H1 (cell line): ENCODE measurements around the gene FAM83B. TPM values are rescaled to one million over a fixed set of nuclear protein-coding genes. Genes with fewer than 3 reads are reported as not detected.

Experiments used
- CTCF ChIA-PET: fragments of 300-600 bp; sonication (Branson Sonifier 250); formaldehyde crosslinking; loops from one replicate; lab custom pipeline; 2021; ENCODE audit not compliant: partially characterized antibody; lab: Charles Lee
- POLR2A ChIA-PET: fragments of 300-600 bp; sonication (Branson Sonifier 250); formaldehyde crosslinking; loops from one replicate; lab custom pipeline; 2021; ENCODE audit warnings: inconsistent platforms; ENCODE audit not compliant: partially characterized antibody; lab: Charles Lee
- DNase-seq, 2 experiments: peaks; one replicate each; pipeline versions ENCODE4 v3.0.0 to v3.0.0-alpha.2; 2010 to 2022; ENCODE audit warnings: low spot score in 2 of 2, low read depth in 1 of 2, mixed read lengths in 1 of 2
- FAIRE-seq: peaks from 2 replicates; lab custom pipeline; 2011; peaks lifted over from hg19 to GRCh38; lab: Jason Lieb, UNC
- H2AFZ ChIP-seq: 2 replicates; pipeline ENCODE4 v1.8.1; 2012; ENCODE audit warnings: low read length, inconsistent platforms
- H2AK5ac ChIP-seq: 2 replicates; pipeline ENCODE4 v1.6.1; 2013; ENCODE audit warnings: low read depth, low read length
- H2BK120ac ChIP-seq: replicated peaks from 2 replicates; pipeline ENCODE3; 2013; ENCODE audit warnings: low read depth, low read length, inconsistent platforms
- H2BK12ac ChIP-seq: 2 replicates; pipeline ENCODE4 v1.6.1; 2013; ENCODE audit warnings: low read depth, low read length
- H2BK15ac ChIP-seq: 2 replicates; pipeline ENCODE4 v1.6.1; 2013; ENCODE audit warnings: low read length
- H2BK20ac ChIP-seq: 2 replicates; pipeline ENCODE4 v1.6.1; 2013; ENCODE audit warnings: low read length
- H2BK5ac ChIP-seq: 2 replicates; pipeline ENCODE4 v1.6.1; 2013; ENCODE audit warnings: low read depth, low read length
- H3K14ac ChIP-seq: 2 replicates; pipeline ENCODE4 v1.6.1; 2013; ENCODE audit warnings: inconsistent platforms; ENCODE audit not compliant: insufficient read length
- H3K18ac ChIP-seq: 2 replicates; pipeline ENCODE4 v1.6.1; 2013; ENCODE audit warnings: low read length; ENCODE audit errors: extremely low read depth
- H3K23ac ChIP-seq: 2 replicates; pipeline ENCODE4 v1.6.1; 2013; ENCODE audit warnings: inconsistent platforms; ENCODE audit not compliant: insufficient read length
- H3K23me2 ChIP-seq: 2 replicates; pipeline ENCODE4 v1.6.1; 2013; ENCODE audit warnings: low read depth, low read length
- H3K27ac ChIP-seq: 2 replicates; pipeline ENCODE4 v1.6.1; 2011; ENCODE audit warnings: low read depth, low read length, inconsistent platforms
- H3K27me3 ChIP-seq, 4 experiments: replicated peaks in 1 of 4; 1 replicate in 1 of 4; 2 replicates in 3 of 4; pipeline versions ENCODE4 v1.6.1 to v1.8.1; 2011 to 2013; ENCODE audit warnings: low read length in 3 of 4, mild to moderate bottlenecking in 3 of 4, inconsistent platforms in 2 of 4, mixed read lengths in 2 of 4, moderate library complexity in 1 of 4; ENCODE audit not compliant: control insufficient read depth in 3 of 4, insufficient read depth in 3 of 4; ENCODE audit errors: extremely low read depth in 1 of 4
- H3K36me3 ChIP-seq, 4 experiments: 2 replicates each; pipeline versions ENCODE4 v1.6.1 to v1.8.1; 2011 to 2013; ENCODE audit warnings: mild to moderate bottlenecking in 4 of 4, low read length in 3 of 4, moderate library complexity in 2 of 4, control low read depth in 1 of 4, inconsistent platforms in 1 of 4; ENCODE audit not compliant: insufficient read depth in 4 of 4, control insufficient read depth in 2 of 4
- H3K4ac ChIP-seq: replicated peaks from 2 replicates; pipeline ENCODE3; 2013; ENCODE audit warnings: low read length, low read depth, mixed read lengths, inconsistent platforms; ENCODE audit not compliant: insufficient read length
- H3K4me1 ChIP-seq, 4 experiments: replicated peaks in 1 of 4; 1 replicate in 1 of 4; 2 replicates in 3 of 4; pipeline versions ENCODE4 v1.6.1 to v1.8.1; 2011 to 2013; ENCODE audit warnings: low read length in 3 of 4, inconsistent platforms in 2 of 4, mixed read lengths in 1 of 4; ENCODE audit not compliant: insufficient read depth in 4 of 4, control insufficient read depth in 3 of 4
- H3K4me2 ChIP-seq, 2 experiments: 2 replicates each; pipeline versions ENCODE4 v1.6.1 to v1.8.1; 2011 to 2013; ENCODE audit warnings: low read depth in 2 of 2, low read length in 2 of 2, control low read depth in 1 of 2, inconsistent platforms in 1 of 2, mild to moderate bottlenecking in 1 of 2; ENCODE audit not compliant: insufficient read depth in 1 of 2
- H3K4me3 ChIP-seq, 4 experiments: fragments of 200-600, 300-600 bp in 1 of 4; sonication (generic), shearing (Covaris generic), sonication (Bioruptor Twin) in 1 of 4; 2 replicates each; pipeline versions ENCODE4 v1.5.1 to v1.8.1; 2011 to 2016; ENCODE audit warnings: low read length in 4 of 4, low read depth in 3 of 4, control low read depth in 2 of 4, inconsistent platforms in 2 of 4, mild to moderate bottlenecking in 2 of 4, mixed read lengths in 1 of 4, moderate library complexity in 1 of 4; ENCODE audit not compliant: insufficient read depth in 2 of 4; ENCODE audit errors: extremely low read depth in 1 of 4
- H3K56ac ChIP-seq: replicated peaks from 2 replicates; pipeline ENCODE3; 2013; ENCODE audit warnings: low read depth, mild to moderate bottlenecking, mixed read lengths, low read length, inconsistent platforms; ENCODE audit not compliant: insufficient read length
- H3K79me1 ChIP-seq: 2 replicates; pipeline ENCODE4 v1.6.1; 2013; ENCODE audit warnings: low read depth, low read length, control low read depth
- H3K79me2 ChIP-seq, 2 experiments: 2 replicates each; pipeline versions ENCODE4 v1.6.1 to v1.8.1; 2012 to 2013; ENCODE audit warnings: low read length in 2 of 2, mild to moderate bottlenecking in 2 of 2, inconsistent platforms in 1 of 2; ENCODE audit not compliant: insufficient read depth in 2 of 2, control insufficient read depth in 1 of 2
- H3K9ac ChIP-seq, 4 experiments: replicated peaks in 1 of 4; 1 replicate in 1 of 4; 2 replicates in 3 of 4; pipeline versions ENCODE4 v1.6.1 to v1.8.1; 2011 to 2013; ENCODE audit warnings: low read depth in 3 of 4, low read length in 3 of 4, control low read depth in 2 of 4, mild to moderate bottlenecking in 2 of 4, moderate library complexity in 2 of 4, inconsistent platforms in 1 of 4; ENCODE audit errors: extremely low read depth in 1 of 4
- H3K9me3 ChIP-seq, 2 experiments: 2 replicates each; pipeline versions ENCODE4 v1.6.1 to v1.8.1; 2012 to 2013; ENCODE audit warnings: mild to moderate bottlenecking in 2 of 2, moderate library complexity in 2 of 2, control low read depth in 1 of 2, inconsistent platforms in 1 of 2, low read depth in 1 of 2, low read length in 1 of 2, mixed read lengths in 1 of 2; ENCODE audit not compliant: insufficient read depth in 2 of 2
- H4K20me1 ChIP-seq, 2 experiments: replicated peaks in 1 of 2; 2 replicates each; pipeline versions ENCODE3 to v1.8.1; 2011 to 2013; ENCODE audit warnings: inconsistent platforms in 2 of 2, low read length in 2 of 2, mild to moderate bottlenecking in 1 of 2; ENCODE audit not compliant: insufficient read depth in 2 of 2, control insufficient read depth in 1 of 2
- H4K5ac ChIP-seq: 2 replicates; pipeline ENCODE4 v1.6.1; 2013; ENCODE audit warnings: low read length, low read depth, mixed read lengths, inconsistent platforms; ENCODE audit not compliant: insufficient read length
- H4K8ac ChIP-seq: 2 replicates; pipeline ENCODE4 v1.8.0; 2013; ENCODE audit warnings: mild to moderate bottlenecking, moderate library complexity, low read length, inconsistent platforms; ENCODE audit not compliant: insufficient read depth; ENCODE audit errors: extremely low read depth
- H4K91ac ChIP-seq: replicated peaks from 2 replicates; pipeline ENCODE3; 2013; ENCODE audit warnings: low read length, mixed read lengths, inconsistent platforms; ENCODE audit not compliant: insufficient read length
- EZH2 ChIP-seq: fragments of 200-600 bp; sonication (generic); IDR thresholded peaks from 2 replicates; pipeline ENCODE4 v1.7.1; 2012; ENCODE audit warnings: low read depth, mild to moderate bottlenecking, moderate library complexity, low read length, inconsistent platforms; ENCODE audit not compliant: severe bottlenecking
- GABPA ChIP-seq: IDR thresholded peaks from 2 replicates; pipeline ENCODE4 v1.6.1; 2011; ENCODE audit warnings: mild to moderate bottlenecking, low read length, moderate library complexity, borderline replicate concordance; ENCODE audit not compliant: insufficient read depth
- HDAC2 ChIP-seq, 2 experiments: fragments of 300-600 bp in 1 of 2; sonication (generic) in 1 of 2; IDR thresholded peaks; 2 replicates each; pipeline ENCODE4 v1.6.1; 2011 to 2012; ENCODE audit warnings: low read depth in 2 of 2, low read length in 2 of 2, mild to moderate bottlenecking in 2 of 2, moderate library complexity in 2 of 2, borderline replicate concordance in 1 of 2, inconsistent platforms in 1 of 2
- JUND ChIP-seq: IDR thresholded peaks from 2 replicates; pipeline ENCODE4 v1.6.1; 2011; ENCODE audit warnings: mild to moderate bottlenecking, improper control_type of control experiment, low read length
- KDM1A ChIP-seq: fragments of 200-600, 300-600 bp; sonication (generic); IDR thresholded peaks from 2 replicates; pipeline ENCODE4 v1.7.1; 2016; ENCODE audit warnings: mild to moderate bottlenecking, low read length, borderline replicate concordance
- NANOG ChIP-seq: IDR thresholded peaks from 2 replicates; pipeline ENCODE4 v1.6.1; 2011; ENCODE audit warnings: low read length, low read depth, mild to moderate bottlenecking, inconsistent platforms; ENCODE audit not compliant: insufficient read depth, poor library complexity, severe bottlenecking
- RNF2 ChIP-seq: fragments of 200-900, 300-1000 bp; sonication (generic); IDR thresholded peaks from 2 replicates; pipeline ENCODE4 v1.7.1; 2016; ENCODE audit warnings: borderline replicate concordance, low read depth, mild to moderate bottlenecking, antibody characterized with exemption, low read length; ENCODE audit not compliant: poor library complexity, severe bottlenecking; ENCODE audit errors: missing control alignments
- RXRA ChIP-seq: IDR thresholded peaks from 2 replicates; pipeline ENCODE4 v1.6.1; 2011; ENCODE audit warnings: low read depth, mild to moderate bottlenecking, low read length, moderate library complexity; ENCODE audit not compliant: insufficient read depth
- SIRT6 ChIP-seq: IDR thresholded peaks from one replicate; pipeline ENCODE4 v1.7.1; 2012; ENCODE audit warnings: low read length, inconsistent platforms
- SIX5 ChIP-seq: IDR thresholded peaks from 2 replicates; pipeline ENCODE4 v1.6.1; 2011; ENCODE audit warnings: mild to moderate bottlenecking, low read depth, low read length
- SP1 ChIP-seq: IDR thresholded peaks from 2 replicates; pipeline ENCODE4 v1.6.1; 2011; ENCODE audit warnings: low read depth, low read length
- SP4 ChIP-seq: IDR thresholded peaks from 2 replicates; pipeline ENCODE4 v1.6.1; 2012; ENCODE audit warnings: low read length, inconsistent platforms
- TAF1 ChIP-seq: IDR thresholded peaks from 2 replicates; pipeline ENCODE4 v1.6.1; 2011; ENCODE audit warnings: mild to moderate bottlenecking, low read depth, low read length
- TCF12 ChIP-seq: IDR thresholded peaks from 2 replicates; pipeline ENCODE4 v1.6.1; 2011; ENCODE audit warnings: low read depth, mild to moderate bottlenecking, low read length
- TEAD4 ChIP-seq: IDR thresholded peaks from 2 replicates; pipeline ENCODE4 v1.6.1; 2012; ENCODE audit warnings: low read depth, low read length, inconsistent platforms, mixed read lengths
- polyA plus RNA-seq, 7 experiments: library from polyadenylated mRNA; depleted of rRNA in 3 of 7; stranded (reverse) in 5 of 7; unstranded in 2 of 7; fragments of >200 nt in 5 of 7; fragments of 200-250 nt in 2 of 7; gene quantifications; 1 replicate in 5 of 7; 2 replicates in 1 of 7; 4 replicates in 1 of 7; pipeline versions ENCODE4 v1.2.1 to v1.2.3, GENCODE V29; 2011 to 2013; ENCODE audit warnings: missing spikeins in 2 of 7, mixed read lengths in 2 of 7
- total RNA-seq: library from RNA; stranded (reverse); fragmentation: NEBNext Ultra II Directional; extraction: Animal tissue kit (Norgen Biotek cat#: 25700); gene quantifications from 2 replicates; pipeline ENCODE4 v1.2.1, GENCODE V29; 2021
- TF ChIP-seq, protein P1 (sequence below): IDR thresholded peaks from 2 replicates; pipeline ENCODE4 v1.6.1; 2012; ENCODE audit warnings: inconsistent platforms

The FAM83B gene
- total and polyA plus RNA-seq, 2 of the 8 experiments (the other 6 are each of a cell fraction or from before 2014, with no cell fraction given) = 0.71 to 5.7 TPM

- no peak for FAIRE-seq
- POLR2A ChIA-PET = no interaction called here
- no peak for TF ChIP-seq SIRT6
- TF ChIP-seq SP4 = no peak
- TF ChIP-seq EZH2 = no peak
- TF ChIP-seq NANOG = no peak
- no peak for TF ChIP-seq SP1
- TF ChIP-seq RNF2 = no peak
- no peak for TF ChIP-seq TCF12
- TF ChIP-seq TEAD4 = no peak
- no peak for TF ChIP-seq HDAC2 (IDR thresholded peaks at IDR 0.05; ENCODE audit: borderline replicate concordance in 1 of 2, low read depth in 2 of 2, low read length in 2 of 2)
- TF ChIP-seq, protein P1, sequence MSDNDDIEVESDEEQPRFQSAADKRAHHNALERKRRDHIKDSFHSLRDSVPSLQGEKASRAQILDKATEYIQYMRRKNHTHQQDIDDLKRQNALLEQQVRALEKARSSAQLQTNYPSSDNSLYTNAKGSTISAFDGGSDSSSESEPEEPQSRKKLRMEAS = no peak
- TF ChIP-seq TAF1 = no peak
- TF ChIP-seq GABPA = no peak
- no peak for TF ChIP-seq KDM1A
- TF ChIP-seq SIX5 = no peak
- no peak for TF ChIP-seq RXRA
- TF ChIP-seq JUND = no peak
Observed at GRCh38 chr6:54988576-54988975, 142.0 kb downstream of the FAM83B start.

More at GRCh38 chr6:54988576-54988975, 142.0 kb downstream of the FAM83B start:
- H4K8ac ChIP-seq = no peak overlapping the region
- H3K9me3 ChIP-seq = no peaks in the 10 kb centered on the region
- no peak overlapping the region for H2AK5ac ChIP-seq
- no peak overlapping the region for H2BK120ac ChIP-seq
- no peak overlapping the region for H3K9ac ChIP-seq
- no peak overlapping the region for H4K91ac ChIP-seq
- CTCF ChIA-PET = interaction anchor here (1.1 kb wide), 1 partner anchor 54 kb away, joined by 3 read pairs; no protein-coding TSS in a partner anchor
- no peak overlapping the region for H3K56ac ChIP-seq
- H4K20me1 ChIP-seq = no peaks in the 10 kb centered on the region
- H4K5ac ChIP-seq = no peak overlapping the region
- H3K23me2 ChIP-seq = no peaks in the 10 kb centered on the region
- no peak overlapping the region for H3K4me3 ChIP-seq
- H3K4me1 ChIP-seq = no peaks in the 10 kb centered on the region
- H2BK20ac ChIP-seq = no peak overlapping the region
- no peaks in the 10 kb centered on the region for H3K79me2 ChIP-seq
- no peak overlapping the region for H3K4me2 ChIP-seq
- H3K27ac ChIP-seq = no peak overlapping the region
- no peak overlapping the region for H2AFZ ChIP-seq
- H3K79me1 ChIP-seq = no peaks in the 10 kb centered on the region
- no peak overlapping the region for H3K14ac ChIP-seq
- no peaks in the 10 kb centered on the region for H3K36me3 ChIP-seq
- H3K18ac ChIP-seq = no peak overlapping the region
- H2BK12ac ChIP-seq = no peak overlapping the region
- no peak overlapping the region for H3K23ac ChIP-seq
- H2BK5ac ChIP-seq = no peak overlapping the region
- DNase-seq = no peak
- H3K27me3 ChIP-seq = no peaks in the 10 kb centered on the region
- no peak overlapping the region for H3K4ac ChIP-seq
- no peak overlapping the region for H2BK15ac ChIP-seq
